SK-N-MC (cell line): Measurements from ENCODE around the gene ARMH1.

Experiments used
- EZH2 ChIP-seq: fragments of 200-600 bp; sonication (generic); IDR thresholded peaks from one replicate; pipeline ENCODE4 v1.6.1; 2017; ENCODE audit warnings: antibody characterized with exemption
- POLR2AphosphoS5 ChIP-seq: IDR thresholded peaks from 2 replicates; pipeline ENCODE4 v1.6.1; 2012; ENCODE audit warnings: mild to moderate bottlenecking, low read depth, low read length, borderline replicate concordance

- TF ChIP-seq EZH2 (no peak), POLR2AphosphoS5 (no peak)
Observed at GRCh38 chr1:44700573-44700972, 26.1 kb downstream of the ARMH1 start.
